ENCODE measurements around the gene ATP1A2.

The ATP1A2 gene

GRCh38 chr1:160186729-160187128, 71.2 kb downstream of the ATP1A2 start:
- DNase-seq = no peak

GRCh38 chr1:160187407-160187806, 71.8 kb downstream of the ATP1A2 start:
- no peak for DNase-seq

DNA sequence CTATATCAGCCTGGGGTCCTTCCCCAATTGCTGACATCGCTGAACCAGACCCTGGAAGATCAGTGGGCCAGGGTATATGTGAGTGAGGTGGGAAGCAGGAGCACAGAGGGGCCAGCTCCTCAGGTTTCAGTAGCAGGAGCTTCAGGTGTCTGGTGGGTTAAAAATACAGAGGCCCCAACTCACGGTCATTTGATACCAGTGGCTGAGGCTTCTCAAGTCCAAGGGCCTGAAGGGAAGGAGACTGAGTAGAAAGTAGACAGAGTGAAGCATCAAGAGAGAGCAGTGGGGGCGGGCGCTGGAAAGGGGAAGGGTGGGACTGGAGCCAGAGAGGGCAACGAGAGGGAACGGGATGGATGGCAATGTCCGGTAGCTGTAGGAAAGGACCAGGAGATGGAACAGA, 72.8 kb downstream of the ATP1A2 start:
- no peak for DNase-seq

GRCh38 chr1:160189649-160190625, 74.4 kb downstream of the ATP1A2 start, which contains the start of gene CASQ1:
Gene CASQ1, plus strand, starts transcription at chr1:160190575. Its CDS starts 177 bp downstream, at chr1:160190752.
- no peak for DNase-seq

- no peak for DNase-seq
These were observed 76.2 kb downstream of the ATP1A2 start for GRCh38 chr1:160191756-160192155.

- no peak for DNase-seq
These were observed 76.7 kb downstream of the ATP1A2 start for GRCh38 chr1:160192234-160192633.
